Thyroid gland (tissue), 4 donors: ENCODE data around the gene CST7.

Source experiments
- POLR2A ChIP-seq, 2 donors: fragments of 450-650 bp; IDR thresholded peaks; one replicate each; pipeline ENCODE4 v1.6.1; 2017; ENCODE audit warnings: antibody characterized with exemption in 2 of 2, mild to moderate bottlenecking in 2 of 2, moderate library complexity in 1 of 2
- TF ChIP-seq, protein P1 (sequence below), 6 experiments: fragments of 200-600 bp in 3 of 6; fragments of 450-650 bp in 3 of 6; sonication (generic) in 3 of 6; IDR thresholded peaks; one replicate each; pipeline ENCODE4 v1.5.1; 2016 to 2019; ENCODE audit warnings: antibody characterized with exemption in 6 of 6, mild to moderate bottlenecking in 2 of 6, inconsistent platforms in 1 of 6, moderate library complexity in 1 of 6

DNA sequence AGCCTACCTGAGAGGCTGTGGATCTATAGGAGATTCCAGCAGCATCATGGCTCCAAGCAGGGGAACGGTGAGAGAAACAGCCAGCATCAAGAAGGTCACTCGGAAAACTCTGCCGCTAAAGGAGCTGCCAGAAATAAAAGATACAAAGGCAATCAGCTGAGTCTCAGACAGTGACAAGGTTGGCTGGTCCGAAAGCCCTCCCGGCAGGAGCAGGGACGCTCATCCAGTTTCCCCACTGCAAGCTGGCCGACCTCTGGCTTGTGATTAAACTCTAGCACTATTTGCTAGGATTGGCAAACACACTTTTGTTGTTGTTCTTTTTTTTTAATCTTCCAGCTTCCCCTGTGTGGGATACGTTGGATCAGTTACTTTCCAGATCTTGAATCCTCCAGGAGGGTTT is 34.8 kb downstream of the CST7 start:
- TF ChIP-seq, protein P1, sequence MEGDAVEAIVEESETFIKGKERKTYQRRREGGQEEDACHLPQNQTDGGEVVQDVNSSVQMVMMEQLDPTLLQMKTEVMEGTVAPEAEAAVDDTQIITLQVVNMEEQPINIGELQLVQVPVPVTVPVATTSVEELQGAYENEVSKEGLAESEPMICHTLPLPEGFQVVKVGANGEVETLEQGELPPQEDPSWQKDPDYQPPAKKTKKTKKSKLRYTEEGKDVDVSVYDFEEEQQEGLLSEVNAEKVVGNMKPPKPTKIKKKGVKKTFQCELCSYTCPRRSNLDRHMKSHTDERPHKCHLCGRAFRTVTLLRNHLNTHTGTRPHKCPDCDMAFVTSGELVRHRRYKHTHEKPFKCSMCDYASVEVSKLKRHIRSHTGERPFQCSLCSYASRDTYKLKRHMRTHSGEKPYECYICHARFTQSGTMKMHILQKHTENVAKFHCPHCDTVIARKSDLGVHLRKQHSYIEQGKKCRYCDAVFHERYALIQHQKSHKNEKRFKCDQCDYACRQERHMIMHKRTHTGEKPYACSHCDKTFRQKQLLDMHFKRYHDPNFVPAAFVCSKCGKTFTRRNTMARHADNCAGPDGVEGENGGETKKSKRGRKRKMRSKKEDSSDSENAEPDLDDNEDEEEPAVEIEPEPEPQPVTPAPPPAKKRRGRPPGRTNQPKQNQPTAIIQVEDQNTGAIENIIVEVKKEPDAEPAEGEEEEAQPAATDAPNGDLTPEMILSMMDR (IDR thresholded peaks at IDR 0.05), result no peak
- peak in 1 of 2 donors; percentile 33 for TF ChIP-seq POLR2A (IDR thresholded peaks at IDR 0.05)
